ENCODE data around the gene EIF3B.
"Not testable (repeated sequence)": the region's sequence is repeated elsewhere in the genome, so short reads cannot be mapped to it uniquely, and the experiment has no call there.

EIF3B gene

GRCh38 chr7:2387897-2388636 is 33.4 kb downstream of the EIF3B start:
- TF ChIP-seq CTCF (conservative IDR thresholded peaks at IDR 0.05) = no peak
- no peak overlapping the region for H3K27ac ChIP-seq

- TF ChIP-seq CTCF (conservative IDR thresholded peaks at IDR 0.05) = no peak
- H3K27ac ChIP-seq = no peak overlapping the region
Observed at GRCh38 chr7:2388637-2388954, 34.0 kb downstream of the EIF3B start.

GRCh38 chr7:2390020-2390816 is 35.6 kb downstream of the EIF3B start:
- H3K27ac ChIP-seq = not testable (repeated sequence)

- no peak overlapping the region for H3K27ac ChIP-seq
- TF ChIP-seq CTCF (conservative IDR thresholded peaks at IDR 0.05) = no peak
Observed at GRCh38 chr7:2393706-2394105, 39.1 kb downstream of the EIF3B start.

- TF ChIP-seq CTCF (conservative IDR thresholded peaks at IDR 0.05) = no peak
- no peak overlapping the region for H3K27ac ChIP-seq
Observed at GRCh38 chr7:2394566-2395082, 40.0 kb downstream of the EIF3B start.

- no peak for TF ChIP-seq CTCF (conservative IDR thresholded peaks at IDR 0.05)
- H3K27ac ChIP-seq = peak overlapping the region; percentile 87; the same call in 1 of the 2 replicates
Observed at GRCh38 chr7:2398506-2398905, 43.9 kb downstream of the EIF3B start.

GRCh38 chr7:2399848-2400587 is 45.4 kb downstream of the EIF3B start:
- TF ChIP-seq CTCF (conservative IDR thresholded peaks at IDR 0.05) = no peak

More at GRCh38 chr7:2399848-2400587, 45.4 kb downstream of the EIF3B start:
- H3K27ac ChIP-seq = peak overlapping the region; percentile 87
